Thymus (tissue), 11 donors: Measurements from ENCODE around the gene PRKCH. TPM values are rescaled to one million over a fixed set of nuclear protein-coding genes. Genes with fewer than 3 reads are reported as not detected.
A peak's percentile ranks its signal among the peaks of the same experiment; 100 is the strongest.

Experiments used
- DNase-seq, 9 donors: peaks; one replicate each; pipeline ENCODE4 v3.0.0-alpha.2; 2013; ENCODE audit warnings: low spot score in 9 of 9, low read depth in 6 of 9, missing footprints in 1 of 9
- H3K27ac ChIP-seq, 2 donors: one replicate each; pipeline ENCODE4 v1.5.1; 2013; ENCODE audit warnings: control low read depth in 1 of 2, low read depth in 1 of 2, low read length in 1 of 2, mild to moderate bottlenecking in 1 of 2, moderate library complexity in 1 of 2
- H3K27me3 ChIP-seq, 2 donors: one replicate each; pipeline ENCODE4 v1.5.1; 2013; ENCODE audit warnings: low read length in 1 of 2; ENCODE audit not compliant: control insufficient read depth in 2 of 2, insufficient read depth in 1 of 2
- H3K36me3 ChIP-seq, 2 donors: one replicate each; pipeline ENCODE4 v1.5.1; 2013; ENCODE audit warnings: low read length in 1 of 2, mild to moderate bottlenecking in 1 of 2, moderate library complexity in 1 of 2; ENCODE audit not compliant: control insufficient read depth in 2 of 2, insufficient read depth in 2 of 2
- H3K4me1 ChIP-seq, 2 donors: one replicate each; pipeline ENCODE4 v1.5.1; 2013; ENCODE audit warnings: low read length in 2 of 2; ENCODE audit not compliant: control insufficient read depth in 2 of 2, insufficient read depth in 2 of 2
- H3K4me3 ChIP-seq, 2 donors: one replicate each; pipeline ENCODE4 v1.5.1; 2013; ENCODE audit warnings: low read length in 2 of 2, control low read depth in 1 of 2, mild to moderate bottlenecking in 1 of 2
- H3K9me3 ChIP-seq, 2 donors: one replicate each; pipeline ENCODE4 v1.5.1; 2013; ENCODE audit warnings: low read length in 1 of 2, mild to moderate bottlenecking in 1 of 2; ENCODE audit not compliant: control insufficient read depth in 2 of 2, insufficient read depth in 1 of 2
- WGBS: extraction: QIAGEN DNeasy Blood & Tissue Kit; methylation state at CpG from one replicate; pipeline ENCODE4 v1.1.7; 2013; 5-methylcytosine and 5-hydroxymethylcytosine counted together
- polyA plus RNA-seq: library from polyadenylated mRNA; stranded (reverse); fragments of 200-250 nt; gene quantifications from one replicate; pipeline ENCODE4 v1.2.3, GENCODE V29; 2013
- total RNA-seq: library from RNA; stranded (reverse); fragments of 120-200 nt; gene quantifications from one replicate; pipeline ENCODE4 v1.2.4, GENCODE V29; 2013
- donor health status: healthy.

The PRKCH gene
- total and polyA plus RNA-seq, 2 donors, result 73.5 to 81.8 TPM

GRCh38 chr14:61575126-61575525, 253.7 kb downstream of the PRKCH start:
- Histone ChIP-seq H3K9me3 (no peaks in the 10 kb centered on the region), H3K27ac (no peak overlapping the region), H3K4me1 (peaks cover 12 to 29% of the 10 kb centered on the region in 2 donors), H3K27me3 (peaks cover 8 to 36% of the 10 kb centered on the region in 2 donors), H3K4me3 (no peak overlapping the region), H3K36me3 (no peaks in the 10 kb centered on the region)
- WGBS, result 96% methylated on average over 3 of the region's 3 CpGs
- DNase-seq, result no peak

- Histone ChIP-seq H3K4me3 (no peak overlapping the region), H3K36me3 (no peaks in the 10 kb centered on the region), H3K27ac (no peak overlapping the region), H3K27me3 (peaks cover 8 to 34% of the 10 kb centered on the region in 2 donors), H3K4me1 (peaks cover 7 to 24% of the 10 kb centered on the region in 2 donors), H3K9me3 (no peaks in the 10 kb centered on the region)
- WGBS, result 96% methylated on average over 6 of the region's 6 CpGs
- DNase-seq, result no peak
Measured at GRCh38 chr14:61575551-61576150, 254.3 kb downstream of the PRKCH start.

- WGBS, result 97% methylated on average over 2 of the region's 2 CpGs
- Histone ChIP-seq H3K36me3 (no peaks in the 10 kb centered on the region), H3K27ac (no peak overlapping the region), H3K9me3 (no peaks in the 10 kb centered on the region), H3K4me1 (peaks cover 6 to 20% of the 10 kb centered on the region in 2 donors), H3K4me3 (no peak overlapping the region), H3K27me3 (peaks cover 0 to 23% of the 10 kb centered on the region in 2 donors)
- DNase-seq, result no peak
Measured at GRCh38 chr14:61577506-61577931, 256.1 kb downstream of the PRKCH start.

- H3K27ac ChIP-seq, result no peak overlapping the region
- 5% methylated on average over 2 of the region's 2 CpGs for WGBS
- H3K4me1 ChIP-seq, result peaks cover 6 to 8% of the 10 kb centered on the region in 2 donors
- DNase-seq, result peak in 1 of 9 donors; percentile 42
- no peaks in the 10 kb centered on the region for H3K36me3 ChIP-seq
- no peak overlapping the region for H3K4me3 ChIP-seq
- peaks cover 0 to 23% of the 10 kb centered on the region in 2 donors for H3K27me3 ChIP-seq
- no peaks in the 10 kb centered on the region for H3K9me3 ChIP-seq
Measured at GRCh38 chr14:61578745-61579144, 257.4 kb downstream of the PRKCH start.

- Histone ChIP-seq H3K36me3 (no peaks in the 10 kb centered on the region), H3K9me3 (no peaks in the 10 kb centered on the region), H3K27ac (no peak overlapping the region), H3K4me3 (no peak overlapping the region), H3K27me3 (peaks cover 0 to 11% of the 10 kb centered on the region in 2 donors), H3K4me1 (peaks cover 0 to 9% of the 10 kb centered on the region in 2 donors)
- WGBS, result 93% methylated on average over 1 of the region's 1 CpG
- DNase-seq, result no peak
Measured at GRCh38 chr14:61581340-61581739, 260.0 kb downstream of the PRKCH start.

DNA sequence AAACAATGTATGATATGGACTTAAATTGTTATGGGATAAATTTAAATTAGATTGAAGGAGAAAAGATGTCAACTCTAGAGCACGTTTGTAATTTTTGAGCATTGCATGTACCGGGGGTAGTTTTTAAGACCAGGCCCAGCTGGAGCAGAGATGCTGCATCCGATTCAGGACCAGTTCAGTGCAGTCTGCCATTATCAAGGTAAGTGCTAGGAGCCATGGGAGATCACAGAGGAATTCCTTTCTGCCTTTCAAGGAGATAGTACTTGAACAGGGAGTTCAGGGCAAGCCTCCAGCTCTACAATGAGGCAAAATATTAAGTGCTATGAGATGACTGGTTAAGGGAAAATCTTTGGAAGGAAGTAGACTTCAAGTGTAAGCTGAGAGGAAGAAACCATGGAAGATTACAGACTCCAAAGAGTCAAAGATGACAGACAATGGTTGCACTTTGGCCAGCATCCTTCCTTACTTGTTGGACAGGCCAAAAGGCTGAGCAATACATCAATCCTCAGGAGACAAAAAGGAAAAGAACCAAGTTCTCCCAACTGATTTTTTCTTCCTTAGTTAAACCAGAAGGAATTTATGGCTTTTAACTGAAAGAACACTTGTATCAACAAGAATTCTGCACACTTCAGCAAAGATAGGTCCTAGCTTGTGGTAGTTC, 260.7 kb downstream of the PRKCH start:
- peaks cover 0 to 11% of the 10 kb centered on the region in 2 donors for H3K4me1 ChIP-seq
- peaks cover 0 to 4% of the 10 kb centered on the region in 2 donors for H3K27me3 ChIP-seq
- no peaks in the 10 kb centered on the region for H3K9me3 ChIP-seq
- H3K27ac ChIP-seq, result no peak overlapping the region
- H3K36me3 ChIP-seq, result no peaks in the 10 kb centered on the region
- H3K4me3 ChIP-seq, result no peak overlapping the region
- DNase-seq, result no peak
- whole genome bisulfite sequencing, result 100% methylated on average over 3 of the region's 3 CpGs

DNA sequence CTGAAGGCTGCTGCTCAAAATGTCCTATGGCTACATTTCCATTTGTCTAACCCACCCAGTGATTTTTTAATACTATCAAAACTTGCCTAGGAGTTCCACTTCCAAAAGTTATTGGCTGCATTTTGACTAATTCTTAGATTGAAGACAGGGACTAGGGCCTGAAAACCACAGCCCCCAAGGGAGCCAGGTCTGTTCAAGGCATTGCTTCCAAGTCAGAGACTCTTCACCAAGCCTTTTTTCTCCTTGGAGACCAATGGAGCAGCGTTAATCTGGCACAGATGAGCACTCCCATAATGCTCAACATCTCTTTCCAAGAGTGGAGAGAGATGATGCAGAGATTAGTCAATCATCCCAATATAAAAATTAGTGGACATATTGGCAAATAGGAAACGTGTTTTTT, 261.4 kb downstream of the PRKCH start:
- no peak overlapping the region for H3K4me3 ChIP-seq
- no peaks in the 10 kb centered on the region for H3K36me3 ChIP-seq
- peak overlapping the region in 1 of 2 donors; percentile 18 for H3K27ac ChIP-seq
- WGBS, result 91% methylated on average over 2 of the region's 2 CpGs
- H3K9me3 ChIP-seq, result no peaks in the 10 kb centered on the region
- DNase-seq, result no peak
- H3K27me3 ChIP-seq, result peaks cover 0 to 2% of the 10 kb centered on the region in 2 donors
- peaks cover 0 to 11% of the 10 kb centered on the region in 2 donors for H3K4me1 ChIP-seq

- H3K9me3 ChIP-seq, result no peaks in the 10 kb centered on the region
- peaks cover under 1 to 12% of the 10 kb centered on the region in 2 donors for H3K4me1 ChIP-seq
- H3K4me3 ChIP-seq, result no peak overlapping the region
- no peak for DNase-seq
- H3K27ac ChIP-seq, result no peak overlapping the region
- H3K27me3 ChIP-seq, result peaks cover 0 to 2% of the 10 kb centered on the region in 2 donors
- no peaks in the 10 kb centered on the region for H3K36me3 ChIP-seq
- 97% methylated on average over 3 of the region's 3 CpGs for WGBS
Measured at GRCh38 chr14:61584331-61584741, 263.0 kb downstream of the PRKCH start.
